Activated CD8-positive, alpha-beta memory T cell treated with anti-CD3 and anti-CD28 coated beads for 36 hours (primary cell): ENCODE measurements around the gene SOAT1. TPM values are rescaled to one million over a fixed set of nuclear protein-coding genes. Genes with fewer than 3 reads are reported as not detected.
"Not testable (repeated sequence)": the region's sequence is repeated elsewhere in the genome, so short reads cannot be mapped to it uniquely, and the experiment has no call there.

Source experiments
- CTCF ChIA-PET: fragments of 350-600 bp; sonication (Branson Sonifier 250); formaldehyde crosslinking; loops from one replicate; lab custom pipeline; 2021; ENCODE audit warnings: antibody characterized with exemption; lab: Charles Lee
- POLR2A ChIA-PET: fragments of 350-600 bp; sonication (Branson Sonifier 250); formaldehyde crosslinking; loops from one replicate; lab custom pipeline; 2021; ENCODE audit warnings: antibody characterized with exemption; lab: Charles Lee
- total RNA-seq, 2 experiments: library from RNA; stranded (reverse); gene quantifications; one replicate each; pipeline ENCODE4 v1.2.3, GENCODE V29; 2021

SOAT1 gene
- 10 to 100 TPM; 77.2 to 83.4 TPM for total RNA-seq

- ChIA-PET POLR2A (interaction anchor here (0.6 to 2.8 kb wide), 7 partner anchors 13 to 211 kb away, joined by 3 to 15 read pairs (median 4); partner anchors contain the start of genes AXDND1 and TOR3A), CTCF (interaction anchor here (0.8 to 1.1 kb wide), 3 partner anchors 39 to 74 kb away, joined by 3 read pairs; no protein-coding TSS in a partner anchor)
Measured at GRCh38 chr1:179293340-179294327, at the start of gene SOAT1. Gene SOAT1 (plus strand): TSS chr1:179293797. CDS start chr1:179302685, 8,888 bp downstream.

DNA sequence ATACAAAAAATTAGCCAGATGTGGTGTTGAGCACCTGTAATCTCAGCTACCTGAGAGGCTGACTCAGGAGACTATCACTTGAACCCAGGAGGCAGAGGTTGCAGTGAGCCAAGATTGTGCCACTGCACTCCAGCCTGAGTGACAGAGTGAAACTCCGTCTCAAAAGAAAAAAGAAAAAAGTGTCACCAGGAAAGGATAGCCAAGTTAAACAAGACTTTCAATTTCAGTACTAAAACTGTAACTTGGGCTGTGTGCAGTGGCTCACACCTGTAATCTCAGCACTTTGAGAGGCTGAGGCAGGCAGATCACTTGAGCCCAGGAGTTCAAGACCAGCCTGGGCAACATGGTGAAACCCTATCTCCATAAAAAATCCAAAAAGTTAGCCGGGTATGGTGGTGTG is 48.2 kb upstream of the SOAT1 start:
- POLR2A ChIA-PET, CTCF ChIA-PET: not testable (repeated sequence)

- CTCF ChIA-PET, result interaction anchor here (2.2 kb wide), 1 partner anchor 12 kb away, joined by 4 read pairs; no protein-coding TSS in a partner anchor
- POLR2A ChIA-PET, result no interaction called here
Measured at GRCh38 chr1:179247923-179248322, 45.7 kb upstream of the SOAT1 start.

DNA sequence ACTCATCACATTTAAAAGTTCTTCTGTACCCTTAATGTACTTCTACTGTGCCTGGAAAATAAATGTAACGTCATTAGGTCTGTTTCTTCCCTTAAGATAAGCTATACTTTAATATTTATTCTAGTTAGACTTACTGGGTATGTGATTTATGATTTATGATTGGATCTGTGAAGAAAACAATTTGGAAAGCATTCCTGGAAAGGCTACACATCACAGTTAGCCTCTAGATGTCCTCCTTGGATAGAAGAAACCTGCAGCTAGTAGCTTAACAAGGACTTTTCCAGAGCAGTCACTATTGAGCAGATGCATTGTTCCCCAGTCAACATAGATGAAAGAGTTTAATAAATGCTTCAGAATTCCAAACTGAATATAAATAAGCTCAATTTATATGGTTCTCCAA is 41.9 kb upstream of the SOAT1 start:
- CTCF ChIA-PET, result interaction anchor here (0.7 to 2.7 kb wide), 4 partner anchors 24 to 1578 kb away, joined by 3 to 8 read pairs (median 4); no protein-coding TSS in a partner anchor
- POLR2A ChIA-PET, result interaction anchor here (0.6 kb wide), 1 partner anchor 22 kb away, joined by 6 read pairs; no protein-coding TSS in a partner anchor

DNA sequence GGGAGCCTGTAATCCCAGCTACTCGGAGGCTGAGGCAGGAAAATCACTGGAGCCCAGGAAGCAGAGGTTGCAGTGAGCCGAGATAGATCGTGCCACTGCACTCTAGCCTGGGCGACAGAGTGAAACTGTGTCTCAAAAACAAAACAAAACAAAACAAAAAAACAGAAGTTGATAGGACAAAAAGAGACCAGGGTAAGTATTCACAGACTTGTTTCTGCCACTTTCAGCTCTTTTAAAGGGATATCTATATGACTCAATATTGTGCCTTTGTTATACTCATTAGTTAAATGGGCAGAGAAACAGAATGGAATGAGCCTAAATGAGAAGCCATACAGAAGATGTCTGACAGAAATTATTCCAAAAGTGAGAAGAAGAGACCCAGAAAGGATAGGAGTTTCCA is 41.0 kb upstream of the SOAT1 start:
- CTCF ChIA-PET, result interaction anchor here (1.6 to 2.7 kb wide), 2 partner anchors 116 to 118 kb away, joined by 4 to 8 read pairs; no protein-coding TSS in a partner anchor
- POLR2A ChIA-PET, result no interaction called here

GRCh38 chr1:179253286-179253972 is 40.2 kb upstream of the SOAT1 start:
- ChIA-PET POLR2A (no interaction called here), CTCF (interaction anchor here (2.7 kb wide), 1 partner anchor 115 kb away, joined by 8 read pairs; no protein-coding TSS in a partner anchor)

DNA sequence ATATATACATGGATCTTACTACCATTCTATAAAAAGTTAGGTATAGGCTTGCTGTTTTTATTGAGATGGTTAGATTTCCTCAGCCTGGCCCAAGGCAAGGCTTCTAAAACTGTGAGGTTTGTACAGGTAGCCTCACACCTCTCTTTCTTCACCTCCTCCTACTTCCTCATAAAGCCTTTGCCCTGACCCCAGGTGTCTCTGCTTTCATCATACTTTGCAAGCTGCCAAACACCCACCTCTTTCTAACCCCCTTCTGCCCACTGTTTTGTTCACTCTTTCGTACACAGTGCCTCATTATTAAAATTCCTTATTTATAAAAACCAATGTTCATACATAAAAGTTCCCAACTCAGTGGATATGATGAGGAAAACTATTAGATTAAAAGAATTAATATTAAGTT is 31.4 kb upstream of the SOAT1 start:
- ChIA-PET CTCF (interaction anchor here (0.6 kb wide), 1 partner anchor 133 kb away, joined by 5 read pairs; no protein-coding TSS in a partner anchor), POLR2A (no interaction called here)

DNA sequence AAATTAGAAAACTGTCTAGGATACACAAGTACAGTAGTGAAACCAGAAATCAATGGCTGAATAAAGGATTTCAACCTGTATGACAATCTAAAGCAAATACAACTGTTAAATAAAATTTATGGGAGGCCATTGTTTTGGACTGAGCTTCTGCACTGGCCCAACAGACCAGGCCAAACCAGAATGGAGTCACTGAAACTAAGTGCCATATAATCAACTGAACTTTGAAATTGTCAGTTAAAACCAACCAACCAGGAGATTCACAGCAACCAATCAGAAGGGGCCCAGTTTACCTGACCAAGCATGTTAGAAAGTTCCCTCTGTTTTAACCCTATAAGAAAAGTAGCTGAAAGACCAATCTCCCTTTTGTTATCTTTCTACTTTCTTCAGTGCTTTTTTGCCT is 30.5 kb upstream of the SOAT1 start:
- ChIA-PET POLR2A (no interaction called here), CTCF (no interaction called here)

DNA sequence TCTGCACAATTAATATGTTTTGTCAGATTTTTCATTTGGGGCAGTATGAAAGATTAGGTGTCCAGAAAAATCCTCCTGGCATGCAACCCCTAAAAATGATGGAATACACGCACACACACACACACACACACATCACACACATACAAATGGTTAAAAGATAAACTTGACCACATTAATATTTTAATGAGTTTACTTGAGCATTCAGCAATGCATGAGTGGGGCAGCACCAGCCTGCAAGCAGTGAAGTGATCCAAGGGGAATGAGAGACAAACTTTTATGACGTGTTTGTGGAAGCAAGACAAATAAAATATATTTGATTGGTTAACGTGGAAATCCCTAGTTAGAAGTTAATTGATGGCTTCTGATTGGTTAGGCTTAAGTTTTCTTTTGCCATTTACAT is 29.1 kb upstream of the SOAT1 start:
- CTCF ChIA-PET, result interaction anchor here (0.5 kb wide), 1 partner anchor 136 kb away, joined by 4 read pairs; no protein-coding TSS in a partner anchor
- POLR2A ChIA-PET, result no interaction called here

- POLR2A ChIA-PET, result no interaction called here
Measured at GRCh38 chr1:179269071-179269470, 24.5 kb upstream of the SOAT1 start.

DNA sequence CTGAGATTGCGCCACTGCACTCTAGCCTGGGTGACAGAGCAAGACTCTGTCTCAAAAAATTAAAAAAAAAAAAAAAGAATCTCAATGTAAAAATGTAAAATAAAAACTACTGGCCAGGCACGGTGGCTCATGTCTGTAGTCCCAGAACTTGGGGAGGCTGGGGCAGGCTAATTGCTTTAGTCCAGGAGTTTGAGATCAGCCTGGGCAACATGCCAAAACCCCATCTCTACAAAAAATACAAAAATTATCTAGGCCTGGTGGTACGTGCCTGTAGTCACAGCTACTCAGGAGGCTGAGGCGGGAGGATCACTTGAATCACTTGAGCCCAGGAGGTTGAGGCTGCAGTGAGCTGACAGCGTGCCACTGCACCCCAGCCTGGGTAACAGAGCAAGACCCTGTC is 19.2 kb upstream of the SOAT1 start:
- POLR2A ChIA-PET, result interaction anchor here (0.6 kb wide), 2 partner anchors 23 to 622 kb away, joined by 3 to 6 read pairs; no protein-coding TSS in a partner anchor
- CTCF ChIA-PET, result not testable (repeated sequence)

More at GRCh38 chr1:179269071-179269470, 24.5 kb upstream of the SOAT1 start:
- CTCF ChIA-PET, result no interaction called here

DNA sequence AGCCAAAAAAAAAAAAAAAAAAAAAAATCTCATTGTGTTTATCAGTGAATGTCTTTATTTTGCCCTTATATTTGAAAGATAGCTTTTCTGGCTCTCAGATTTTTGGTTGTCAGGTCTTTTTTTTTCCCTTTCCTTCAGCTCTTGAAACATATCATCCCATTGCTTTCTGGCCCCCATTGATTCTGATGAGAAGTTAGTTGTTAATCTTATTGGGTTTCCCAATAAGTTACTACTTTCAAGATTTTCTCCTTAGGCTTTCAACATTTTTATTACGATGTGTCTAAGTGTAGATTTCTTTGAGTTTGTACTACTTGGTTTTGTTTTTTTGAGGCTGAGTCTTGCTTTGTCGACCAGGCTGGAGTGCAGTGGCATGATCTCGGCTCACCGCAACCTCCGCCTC is 14.7 kb upstream of the SOAT1 start:
- POLR2A ChIA-PET, result no interaction called here
- CTCF ChIA-PET, result interaction anchor here (0.7 kb wide), 1 partner anchor 52 kb away, joined by 3 read pairs; no protein-coding TSS in a partner anchor

GRCh38 chr1:179283992-179284391 is 9.6 kb upstream of the SOAT1 start:
- ChIA-PET POLR2A (no interaction called here), CTCF (interaction anchor here (0.7 kb wide), 1 partner anchor 1283 kb away, joined by 3 read pairs; no protein-coding TSS in a partner anchor)

DNA sequence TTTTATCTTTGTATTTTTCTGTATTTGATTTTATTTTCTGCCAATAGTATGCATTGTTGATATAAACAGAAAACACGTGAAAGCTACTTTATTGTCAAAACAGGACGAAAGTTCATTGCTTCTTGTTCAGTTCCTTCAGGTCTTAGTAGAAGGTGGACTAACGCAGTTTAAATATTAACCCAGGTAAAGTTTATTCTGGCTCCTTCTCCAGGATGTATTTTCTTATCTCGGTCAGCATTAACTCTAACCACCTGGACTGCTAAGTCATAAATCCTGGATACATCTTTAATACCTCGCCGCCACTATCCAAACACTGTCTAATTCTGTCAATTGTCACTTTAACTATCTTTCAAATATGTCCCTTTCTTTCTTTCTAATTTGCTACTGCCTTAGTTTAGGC is 5.7 kb upstream of the SOAT1 start:
- ChIA-PET CTCF (no interaction called here), POLR2A (no interaction called here)

DNA sequence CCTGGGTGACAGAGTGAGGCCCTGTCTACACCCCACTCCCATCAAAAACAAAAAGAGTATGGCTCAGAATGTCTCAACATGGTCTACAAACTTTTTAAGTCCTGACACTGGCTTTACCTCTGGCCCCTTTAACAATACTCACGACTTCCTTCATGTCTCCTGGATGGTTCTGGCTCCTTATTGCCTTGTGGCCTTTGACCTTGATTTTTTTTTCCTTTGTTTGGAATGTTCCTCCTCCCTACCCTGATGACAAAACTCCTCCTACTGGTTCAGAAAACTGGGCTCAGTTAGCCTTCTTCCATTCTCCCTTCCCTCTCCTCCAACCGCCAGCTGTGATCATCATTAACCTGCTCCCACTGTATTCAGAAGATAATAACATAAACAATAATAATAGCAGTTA is 4.6 kb upstream of the SOAT1 start:
- ChIA-PET CTCF (no interaction called here), POLR2A (no interaction called here)

- ChIA-PET POLR2A (interaction anchor here (0.7 to 2.8 kb wide), 3 partner anchors 65 to 169 kb away, joined by 4 to 15 read pairs (median 5); partner anchors contain the start of gene AXDND1), CTCF (interaction anchor here (0.8 kb wide), 1 partner anchor 70 kb away, joined by 3 read pairs; the partner anchor contains the start of gene AXDND1)
Measured at GRCh38 chr1:179295164-179295755, 1.7 kb downstream of the SOAT1 start.

- CTCF ChIA-PET, result interaction anchor here (1.3 kb wide), 1 partner anchor 11 kb away, joined by 4 read pairs; no protein-coding TSS in a partner anchor
Measured at GRCh38 chr1:179296356-179297104, 2.9 kb downstream of the SOAT1 start.

GRCh38 chr1:179297105-179297378 is 3.4 kb downstream of the SOAT1 start:
- ChIA-PET CTCF (interaction anchor here (1.3 kb wide), 1 partner anchor 10 kb away, joined by 4 read pairs; no protein-coding TSS in a partner anchor), POLR2A (no interaction called here)

More at GRCh38 chr1:179296356-179297104, 2.9 kb downstream of the SOAT1 start:
- POLR2A ChIA-PET, result no interaction called here
